OCI-LY3 (cell line): ENCODE measurements around the gene NMT1.

ENCODE experiments used
- H2AFZ ChIP-seq: fragments of 200-600, 300-600 bp; shearing (Covaris generic); 2 replicates; pipeline ENCODE4 v1.6.0; 2014; ENCODE audit warnings: antibody characterized with exemption, low read depth, low read length
- H3K27ac ChIP-seq: fragments of 200-600, 300-600 bp; sonication (generic); 2 replicates; pipeline ENCODE4 v1.5.1; 2014; ENCODE audit warnings: mild to moderate bottlenecking, low read length, moderate library complexity, mixed read lengths
- H3K27me3 ChIP-seq: fragments of 200-600, 300-600 bp; sonication (generic); 2 replicates; pipeline ENCODE4 v1.6.1; 2014; ENCODE audit warnings: low read depth, low read length, mixed read lengths
- H3K36me3 ChIP-seq: fragments of 200-600, 300-600 bp; sonication (generic); replicated peaks from 2 replicates; pipeline ENCODE3; 2014; ENCODE audit warnings: low read depth, low read length, mixed read lengths
- H3K4me1 ChIP-seq: fragments of 300-600, 200-600 bp; sonication (generic); 2 replicates; pipeline ENCODE4 v1.6.1; 2014; ENCODE audit warnings: low read length, mixed read lengths
- H3K4me2 ChIP-seq: fragments of 200-600, 300-600 bp; sonication (generic); 2 replicates; pipeline ENCODE4 v1.6.1; 2014; ENCODE audit warnings: low read length, mixed read lengths
- H3K4me3 ChIP-seq: fragments of 300-600, 200-600 bp; sonication (generic); 2 replicates; pipeline ENCODE4 v1.5.1; 2014; ENCODE audit warnings: antibody characterized with exemption, mild to moderate bottlenecking, low read length, moderate library complexity
- H3K79me2 ChIP-seq: fragments of 300-600, 200-600 bp; shearing (Covaris generic); 2 replicates; pipeline ENCODE4 v1.6.1; 2014; ENCODE audit warnings: mild to moderate bottlenecking, low read length, mixed read lengths
- H3K9ac ChIP-seq: fragments of 300-600, 200-600 bp; shearing (Covaris generic); 2 replicates; pipeline ENCODE4 v1.6.0; 2014; ENCODE audit warnings: mild to moderate bottlenecking, low read length, moderate library complexity
- H3K9me3 ChIP-seq: fragments of 200-600, 300-600 bp; shearing (Covaris generic); 2 replicates; pipeline ENCODE4 v1.6.1; 2014; ENCODE audit warnings: low read length, mixed read lengths; ENCODE audit not compliant: insufficient read depth
- H4K20me1 ChIP-seq: fragments of 200-600, 300-600 bp; sonication (generic); 2 replicates; pipeline ENCODE4 v1.6.1; 2016; ENCODE audit warnings: low read length, mixed read lengths; ENCODE audit not compliant: insufficient read depth
- EZH2phosphoT487 ChIP-seq: fragments of 200-600 bp; shearing (Covaris generic); IDR thresholded peaks from 2 replicates; pipeline ENCODE4 v1.6.1; 2018; ENCODE audit warnings: antibody characterized with exemption, mixed run types, low read depth
- TF ChIP-seq, protein P1 (sequence below): fragments of 200-600, 300-600 bp; sonication (generic); IDR thresholded peaks from 2 replicates; pipeline ENCODE4 v1.5.1; 2014; ENCODE audit warnings: antibody characterized with exemption, low read length, low read depth

The NMT1 gene

DNA sequence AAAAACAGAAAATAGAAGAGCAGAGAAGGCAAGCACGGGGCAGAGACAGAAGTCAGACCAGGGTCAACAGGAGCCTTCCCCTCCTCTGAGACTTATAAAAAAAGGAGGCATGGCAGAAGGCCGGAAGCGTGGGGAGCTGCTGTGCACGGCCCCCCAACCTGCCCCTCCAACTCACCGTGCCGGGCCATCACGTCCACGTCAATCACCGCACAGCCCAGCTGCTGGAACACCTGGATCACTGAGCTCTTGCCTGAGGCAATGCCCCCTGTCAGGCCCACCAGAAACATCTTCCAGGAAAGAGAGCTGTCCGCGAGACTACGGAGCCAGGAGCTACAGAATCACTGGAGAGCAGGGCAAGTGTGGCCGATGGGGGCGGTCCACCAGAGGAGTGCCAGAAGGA lies 26.5 kb upstream of the NMT1 start:
- H3K79me2 ChIP-seq, result no peaks in the 10 kb centered on the region
- no peak overlapping the region for H3K27ac ChIP-seq
- H3K9ac ChIP-seq, result no peak overlapping the region
- no peak overlapping the region for H3K4me3 ChIP-seq
- TF ChIP-seq EZH2phosphoT487, result no peak
- TF ChIP-seq, protein P1, sequence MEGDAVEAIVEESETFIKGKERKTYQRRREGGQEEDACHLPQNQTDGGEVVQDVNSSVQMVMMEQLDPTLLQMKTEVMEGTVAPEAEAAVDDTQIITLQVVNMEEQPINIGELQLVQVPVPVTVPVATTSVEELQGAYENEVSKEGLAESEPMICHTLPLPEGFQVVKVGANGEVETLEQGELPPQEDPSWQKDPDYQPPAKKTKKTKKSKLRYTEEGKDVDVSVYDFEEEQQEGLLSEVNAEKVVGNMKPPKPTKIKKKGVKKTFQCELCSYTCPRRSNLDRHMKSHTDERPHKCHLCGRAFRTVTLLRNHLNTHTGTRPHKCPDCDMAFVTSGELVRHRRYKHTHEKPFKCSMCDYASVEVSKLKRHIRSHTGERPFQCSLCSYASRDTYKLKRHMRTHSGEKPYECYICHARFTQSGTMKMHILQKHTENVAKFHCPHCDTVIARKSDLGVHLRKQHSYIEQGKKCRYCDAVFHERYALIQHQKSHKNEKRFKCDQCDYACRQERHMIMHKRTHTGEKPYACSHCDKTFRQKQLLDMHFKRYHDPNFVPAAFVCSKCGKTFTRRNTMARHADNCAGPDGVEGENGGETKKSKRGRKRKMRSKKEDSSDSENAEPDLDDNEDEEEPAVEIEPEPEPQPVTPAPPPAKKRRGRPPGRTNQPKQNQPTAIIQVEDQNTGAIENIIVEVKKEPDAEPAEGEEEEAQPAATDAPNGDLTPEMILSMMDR, result no peak
- no peaks in the 10 kb centered on the region for H4K20me1 ChIP-seq
- no peak overlapping the region for H3K4me2 ChIP-seq
- H2AFZ ChIP-seq, result no peak overlapping the region
- H3K4me1 ChIP-seq, result peaks cover 22% of the 10 kb centered on the region
- H3K36me3 ChIP-seq, result no peaks in the 10 kb centered on the region
- no peaks in the 10 kb centered on the region for H3K9me3 ChIP-seq
- H3K27me3 ChIP-seq, result no peaks in the 10 kb centered on the region

GRCh38 chr17:45035848-45036247 lies 25.3 kb upstream of the NMT1 start:
- Histone ChIP-seq H2AFZ (no peak overlapping the region), H3K9ac (no peak overlapping the region), H3K4me3 (no peak overlapping the region), H3K9me3 (no peaks in the 10 kb centered on the region), H3K36me3 (no peaks in the 10 kb centered on the region), H3K4me1 (peaks cover 11% of the 10 kb centered on the region), H3K27ac (no peak overlapping the region), H4K20me1 (no peaks in the 10 kb centered on the region), H3K79me2 (no peaks in the 10 kb centered on the region), H3K27me3 (no peaks in the 10 kb centered on the region), H3K4me2 (no peak overlapping the region)
- TF ChIP-seq EZH2phosphoT487, result no peak

- no peaks in the 10 kb centered on the region for H3K9me3 ChIP-seq
- H3K27ac ChIP-seq, result no peak overlapping the region
- peaks cover 6% of the 10 kb centered on the region for H3K4me1 ChIP-seq
- no peaks in the 10 kb centered on the region for H4K20me1 ChIP-seq
- H2AFZ ChIP-seq, result no peak overlapping the region
- no peaks in the 10 kb centered on the region for H3K27me3 ChIP-seq
- no peak overlapping the region for H3K4me2 ChIP-seq
- H3K36me3 ChIP-seq, result no peaks in the 10 kb centered on the region
- TF ChIP-seq EZH2phosphoT487, result no peak
- TF ChIP-seq, protein P1, result no peak
- no peak overlapping the region for H3K4me3 ChIP-seq
- no peaks in the 10 kb centered on the region for H3K79me2 ChIP-seq
- no peak overlapping the region for H3K9ac ChIP-seq
Measured at GRCh38 chr17:45036691-45037090, 24.4 kb upstream of the NMT1 start.

GRCh38 chr17:45038728-45039634 lies 22.1 kb upstream of the NMT1 start:
- no peak overlapping the region for H3K27ac ChIP-seq

More at GRCh38 chr17:45038728-45039634, 22.1 kb upstream of the NMT1 start:
- no peak overlapping the region for H2AFZ ChIP-seq
- H3K9me3 ChIP-seq, result no peaks in the 10 kb centered on the region
- no peaks in the 10 kb centered on the region for H3K36me3 ChIP-seq
- H4K20me1 ChIP-seq, result no peaks in the 10 kb centered on the region
- no peak overlapping the region for H3K4me2 ChIP-seq
- H3K4me3 ChIP-seq, result no peak overlapping the region
- peaks cover 11% of the 10 kb centered on the region for H3K4me1 ChIP-seq
- H3K79me2 ChIP-seq, result no peaks in the 10 kb centered on the region
- TF ChIP-seq, protein P1, result no peak
- no peak for TF ChIP-seq EZH2phosphoT487
- H3K27me3 ChIP-seq, result no peaks in the 10 kb centered on the region
- no peak overlapping the region for H3K9ac ChIP-seq
